AG09319 (cell line): ENCODE data around the gene PELI2.

ENCODE experiments used
- DNase-seq: peaks from one replicate; pipeline ENCODE4 v3.0.0-alpha.2; 2010; ENCODE audit warnings: low read depth; ENCODE audit errors: extremely low read depth
- TF ChIP-seq, protein P1 (sequence below): IDR thresholded peaks from 2 replicates; pipeline ENCODE4 v1.5.1; 2011; ENCODE audit warnings: low read depth, mild to moderate bottlenecking, inconsistent platforms, low read length, moderate library complexity

The PELI2 gene

DNA sequence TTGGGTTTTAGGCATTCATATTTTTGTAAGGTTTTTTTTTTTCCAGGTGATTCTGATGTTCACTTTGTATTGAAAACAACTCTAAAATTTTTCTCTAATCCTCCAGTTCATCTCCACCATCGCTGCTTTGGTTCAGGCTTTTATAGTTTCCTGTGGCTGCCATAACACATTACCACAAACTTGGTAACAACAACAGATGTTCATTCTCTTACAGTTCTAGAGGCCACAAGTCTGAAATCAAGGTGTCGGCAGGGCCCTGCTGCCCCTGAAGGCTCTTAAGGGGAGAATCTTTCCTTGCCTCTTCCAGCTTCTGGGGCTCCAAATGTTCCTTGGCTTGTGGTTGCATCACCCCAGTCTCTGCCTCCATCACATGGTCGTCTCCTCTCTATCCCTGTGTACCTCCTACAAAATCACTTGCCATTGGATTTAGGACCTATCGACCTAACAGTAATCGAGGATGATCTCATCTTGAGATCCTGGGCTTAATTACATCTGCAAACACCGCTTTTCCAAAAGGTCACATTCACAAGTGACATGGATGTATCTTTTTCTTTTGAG, 55.2 kb downstream of the PELI2 start:
- TF ChIP-seq, protein P1, sequence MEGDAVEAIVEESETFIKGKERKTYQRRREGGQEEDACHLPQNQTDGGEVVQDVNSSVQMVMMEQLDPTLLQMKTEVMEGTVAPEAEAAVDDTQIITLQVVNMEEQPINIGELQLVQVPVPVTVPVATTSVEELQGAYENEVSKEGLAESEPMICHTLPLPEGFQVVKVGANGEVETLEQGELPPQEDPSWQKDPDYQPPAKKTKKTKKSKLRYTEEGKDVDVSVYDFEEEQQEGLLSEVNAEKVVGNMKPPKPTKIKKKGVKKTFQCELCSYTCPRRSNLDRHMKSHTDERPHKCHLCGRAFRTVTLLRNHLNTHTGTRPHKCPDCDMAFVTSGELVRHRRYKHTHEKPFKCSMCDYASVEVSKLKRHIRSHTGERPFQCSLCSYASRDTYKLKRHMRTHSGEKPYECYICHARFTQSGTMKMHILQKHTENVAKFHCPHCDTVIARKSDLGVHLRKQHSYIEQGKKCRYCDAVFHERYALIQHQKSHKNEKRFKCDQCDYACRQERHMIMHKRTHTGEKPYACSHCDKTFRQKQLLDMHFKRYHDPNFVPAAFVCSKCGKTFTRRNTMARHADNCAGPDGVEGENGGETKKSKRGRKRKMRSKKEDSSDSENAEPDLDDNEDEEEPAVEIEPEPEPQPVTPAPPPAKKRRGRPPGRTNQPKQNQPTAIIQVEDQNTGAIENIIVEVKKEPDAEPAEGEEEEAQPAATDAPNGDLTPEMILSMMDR = no peak
- no peak for DNase-seq

DNA sequence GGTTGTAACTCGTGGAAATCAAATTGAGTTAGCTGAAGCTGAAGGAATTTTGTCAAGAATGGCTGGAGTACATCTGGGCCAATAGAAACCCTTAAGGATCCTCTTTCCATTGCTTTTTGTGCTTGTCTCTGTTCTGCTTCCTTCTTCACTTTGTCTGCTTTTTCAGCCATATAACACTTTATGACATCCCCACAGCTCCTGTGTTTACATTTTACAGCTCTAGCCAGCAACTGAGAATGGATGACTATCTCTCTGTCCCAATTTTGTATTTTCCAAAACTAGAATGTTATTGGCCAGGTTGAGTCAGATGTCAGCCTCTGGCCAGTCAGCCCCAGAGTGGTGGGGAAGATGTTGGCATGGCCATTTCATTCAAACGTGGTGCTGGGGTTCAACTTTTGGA, 57.6 kb downstream of the PELI2 start:
- TF ChIP-seq, protein P1 = no peak
- no peak for DNase-seq

DNA sequence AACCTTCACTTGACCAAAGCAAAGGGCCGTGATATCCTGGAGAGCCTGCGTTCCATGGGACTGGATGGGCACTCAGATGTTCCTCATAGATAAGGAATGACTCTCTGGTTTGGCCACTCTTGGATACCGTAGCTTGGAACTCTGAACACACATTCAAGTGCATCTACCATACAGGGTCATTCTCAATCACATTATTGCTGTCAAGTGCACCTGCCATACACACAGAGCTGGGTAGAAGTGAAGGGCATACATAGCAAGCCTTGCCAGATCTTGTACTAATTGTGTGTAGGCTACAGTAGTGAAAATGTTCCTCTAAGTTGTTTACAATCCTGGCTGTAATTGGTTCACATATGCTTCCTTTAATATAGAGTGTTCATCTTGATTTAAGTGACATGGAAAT, 58.3 kb downstream of the PELI2 start:
- no peak for DNase-seq
- TF ChIP-seq, protein P1 = no peak

DNA sequence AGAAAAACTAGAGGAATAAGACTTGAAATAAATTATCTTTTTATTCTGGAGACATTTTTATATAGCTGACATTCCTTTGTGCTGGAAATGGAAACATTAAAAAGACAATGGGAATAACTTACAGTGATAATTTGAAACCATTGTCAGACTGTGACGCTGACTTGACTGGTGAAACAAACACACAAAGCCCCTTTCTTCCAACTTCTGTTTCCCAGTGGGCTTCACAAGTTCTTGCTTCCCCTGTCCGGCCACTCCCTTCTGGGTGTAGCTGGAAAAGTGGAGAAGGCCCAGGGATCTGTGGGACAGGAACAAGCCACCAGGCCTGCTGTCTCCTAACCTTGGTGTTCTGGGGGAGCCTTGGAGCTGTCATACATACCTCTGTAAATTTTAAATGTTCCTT, 58.8 kb downstream of the PELI2 start:
- no peak for DNase-seq
- TF ChIP-seq, protein P1 = no peak

DNA sequence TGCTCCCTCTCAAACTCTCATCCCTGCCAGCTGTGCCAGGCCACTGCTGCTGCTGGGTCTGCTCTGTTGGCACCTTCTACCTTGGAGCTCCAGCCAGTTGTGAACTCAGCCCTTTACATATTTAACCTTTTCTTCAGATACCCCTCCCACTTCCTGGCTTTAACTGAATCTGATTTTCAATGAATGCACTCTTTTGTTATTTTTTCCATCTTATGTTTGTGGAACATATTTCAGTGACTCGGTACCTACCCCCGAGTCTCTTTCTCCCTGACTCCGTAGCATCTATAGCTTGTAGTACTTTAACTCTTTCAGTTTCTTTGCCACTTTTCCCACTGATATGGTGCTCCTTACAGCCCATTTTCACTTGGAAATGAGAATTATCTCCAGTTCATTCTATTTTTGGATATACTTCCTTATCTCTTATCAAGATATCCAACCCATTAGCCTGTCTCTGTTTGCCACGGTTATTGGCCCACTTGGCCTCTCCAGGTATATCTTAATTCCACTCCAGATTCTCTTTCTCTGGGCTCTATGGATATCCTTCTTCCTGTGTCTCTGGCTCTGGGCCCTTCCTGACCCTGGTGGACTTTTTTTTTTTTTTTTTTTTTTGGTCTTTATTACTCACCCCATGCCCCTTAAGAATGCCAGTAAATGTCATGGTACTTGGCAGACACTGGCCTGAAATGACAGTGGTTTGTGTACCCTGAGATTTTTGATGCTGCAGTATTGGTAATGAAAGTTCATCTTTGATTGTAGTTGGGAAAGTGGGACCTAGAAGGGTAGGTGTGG, 62.7 kb downstream of the PELI2 start:
- TF ChIP-seq, protein P1 = no peak
- no peak for DNase-seq

DNA sequence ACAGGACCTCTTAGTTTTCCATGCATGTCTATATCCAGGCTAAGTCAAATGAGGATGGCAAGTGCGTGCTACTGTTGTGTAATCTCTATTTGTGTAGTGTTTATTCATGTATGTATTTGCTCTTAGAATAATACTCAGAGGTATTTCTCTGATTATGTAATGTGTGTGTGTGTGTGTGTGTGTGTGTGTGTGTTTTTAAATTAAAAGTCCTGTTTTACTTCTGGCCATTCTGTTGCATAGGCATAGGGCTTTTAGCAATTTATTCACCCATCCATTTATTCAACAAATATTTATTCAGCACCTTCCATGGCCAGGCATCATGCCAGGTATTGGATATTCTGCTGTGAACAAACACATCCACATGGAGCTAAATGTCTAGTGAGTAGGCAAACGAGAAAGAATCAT, 63.5 kb downstream of the PELI2 start:
- no peak for DNase-seq
- TF ChIP-seq, protein P1 = no peak

DNA sequence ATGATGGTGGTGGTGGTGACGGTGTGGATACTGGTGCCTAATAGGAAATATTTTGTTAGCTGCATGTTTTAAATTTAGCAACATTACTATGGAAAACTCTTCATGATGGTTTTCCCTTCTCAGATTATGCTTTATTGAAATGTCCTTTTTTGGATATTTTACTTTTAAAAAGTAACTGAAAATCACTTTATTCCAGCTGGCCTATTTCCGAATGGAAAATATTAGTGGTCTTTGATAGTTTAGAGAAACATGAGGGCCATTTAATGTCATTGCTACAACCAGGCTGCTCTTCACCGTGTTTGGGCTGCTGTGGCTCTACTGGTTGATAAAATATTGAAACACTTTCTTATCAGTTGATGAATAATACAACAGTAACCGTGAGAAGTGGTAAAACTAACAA, 64.2 kb downstream of the PELI2 start:
- TF ChIP-seq, protein P1 = no peak
- no peak for DNase-seq
